Measurements from ENCODE around the gene ECSCR.
"Not testable (repeated sequence)": the region's sequence is repeated elsewhere in the genome, so short reads cannot be mapped to it uniquely, and the experiment has no call there.

Gene ECSCR

DNA sequence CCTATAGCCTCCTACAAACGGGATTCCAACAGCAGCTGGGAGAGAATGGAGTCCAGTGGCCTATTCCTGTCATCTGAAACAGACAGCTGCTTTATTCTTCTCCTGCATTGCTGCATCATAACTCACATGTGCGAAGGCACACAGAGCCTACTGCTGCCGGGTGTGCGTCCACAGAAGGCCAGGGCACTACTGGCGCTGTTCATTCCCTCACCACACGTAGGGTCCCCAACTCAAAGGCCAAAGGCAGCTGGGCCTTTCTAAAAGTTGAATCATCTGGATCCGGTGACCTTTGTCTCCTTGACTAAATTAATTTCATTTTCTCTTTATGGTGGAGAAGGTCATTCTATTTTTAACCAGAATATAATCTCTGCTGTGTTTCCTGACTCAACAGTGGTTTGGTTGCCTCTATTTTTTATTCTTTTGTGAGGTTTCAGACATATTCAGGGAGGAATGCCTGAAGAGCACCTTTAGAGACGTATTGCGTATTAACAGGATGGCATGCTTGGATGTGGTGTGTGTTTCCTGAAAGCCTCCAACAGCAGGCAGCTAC, 47.9 kb downstream of the ECSCR start:
- no peak for DNase-seq (ENCODE audit: low read depth, low spot score)

DNA sequence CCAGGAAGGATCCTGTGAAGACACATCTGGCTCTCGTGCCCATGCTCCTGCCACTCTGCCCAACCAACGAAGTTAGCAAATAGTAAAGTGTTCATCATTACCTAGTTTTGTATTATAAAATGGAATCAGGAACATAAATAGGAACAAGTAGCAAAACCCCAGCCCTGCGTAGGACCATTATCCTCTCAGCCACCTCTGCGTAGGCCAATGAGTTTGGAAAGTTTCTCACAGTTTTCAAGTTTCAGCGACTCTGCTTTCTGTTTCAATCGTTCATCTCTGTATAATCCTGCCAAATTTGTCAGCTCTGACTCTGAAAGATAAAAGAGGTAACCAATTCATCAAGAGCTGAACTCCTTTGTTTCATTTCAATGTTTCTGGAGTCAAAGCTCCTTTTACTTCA, 48.6 kb downstream of the ECSCR start:
- no peak for DNase-seq (ENCODE audit: low read depth, low spot score)

DNA sequence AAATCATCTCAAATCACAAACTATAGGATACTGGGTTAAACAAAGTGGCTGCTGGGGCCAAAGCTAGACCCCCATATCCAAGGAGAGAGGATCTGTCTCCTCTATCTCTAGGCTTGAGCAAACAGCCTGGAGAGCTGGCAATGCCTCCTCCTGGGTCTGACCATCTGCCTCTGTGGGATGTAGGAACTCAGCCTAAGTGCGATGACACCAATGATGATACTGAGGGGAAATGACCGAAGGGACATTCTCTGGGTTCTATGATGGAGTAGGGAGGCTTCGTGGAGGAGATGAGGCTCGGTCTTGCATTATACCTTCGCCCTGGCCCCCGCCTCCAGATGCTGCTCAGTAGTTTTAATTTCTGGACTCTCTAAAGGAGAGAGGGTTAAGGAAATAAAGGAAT, 49.4 kb downstream of the ECSCR start:
- DNase-seq (ENCODE audit: low read depth, low spot score) = no peak

- no peak for DNase-seq (ENCODE audit: low read depth, low spot score)
Observed at GRCh38 chr5:139410993-139411828, 51.3 kb downstream of the ECSCR start.

DNA sequence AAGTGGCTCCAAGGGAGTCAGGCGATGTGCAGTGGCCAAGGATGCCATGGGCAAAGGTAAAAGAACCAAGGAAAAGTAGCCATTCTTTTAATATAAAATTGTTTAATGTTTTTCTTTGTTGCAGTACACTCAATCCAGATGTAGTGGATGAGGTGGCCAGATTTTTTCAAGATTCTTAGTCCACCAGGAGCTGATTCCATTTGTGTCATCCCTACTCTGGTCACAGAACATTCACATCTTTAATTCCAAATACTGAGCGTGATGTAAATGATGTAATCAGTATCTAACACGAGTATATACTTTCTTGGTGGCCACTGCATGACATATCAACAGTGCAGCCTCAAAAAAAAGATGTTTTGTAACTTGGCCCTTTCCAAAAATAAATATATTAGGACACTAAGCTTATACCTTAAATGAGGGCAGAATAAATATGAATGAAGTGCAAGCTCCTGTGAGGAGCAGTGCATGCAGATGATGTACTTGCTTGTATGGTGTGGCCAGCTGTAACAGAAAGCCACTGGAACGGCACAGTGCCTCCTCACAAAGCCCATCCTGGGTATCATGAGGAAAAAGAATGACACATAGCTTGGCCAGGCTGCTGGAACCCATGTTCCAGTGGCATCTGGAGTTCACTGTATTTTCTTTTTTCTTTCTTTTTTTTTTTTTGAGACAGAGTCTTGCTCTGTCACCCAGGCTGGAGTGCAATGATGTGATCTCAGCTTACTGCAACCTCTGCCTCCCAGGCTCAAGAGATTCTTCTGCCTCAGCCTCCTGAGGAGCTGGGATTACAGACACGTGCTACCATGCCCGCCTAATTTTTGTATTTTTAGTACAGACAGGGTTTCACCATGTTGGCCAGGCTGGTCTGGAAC, 52.2 kb downstream of the ECSCR start:
- no peak for DNase-seq (ENCODE audit: low read depth, low spot score)

DNA sequence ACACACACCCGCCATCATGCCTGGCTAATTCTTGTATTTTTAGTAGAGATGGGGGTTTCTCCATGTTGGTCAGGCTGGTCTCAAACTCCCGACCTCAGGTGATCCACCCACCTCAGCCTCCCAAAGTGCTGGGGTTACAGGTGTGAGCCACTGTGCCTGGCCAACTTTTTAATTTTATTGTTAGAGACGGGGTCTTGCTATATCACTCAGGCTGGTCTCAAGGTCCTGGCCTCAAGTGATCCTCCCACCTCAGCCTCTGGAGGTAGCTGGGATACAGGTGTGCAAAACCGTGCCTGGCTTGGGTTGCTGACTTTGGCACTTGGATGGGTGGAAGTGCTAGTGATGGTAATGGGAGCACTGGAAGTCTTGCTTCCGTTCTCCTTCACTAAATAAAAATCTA, 53.4 kb downstream of the ECSCR start:
- DNase-seq (ENCODE audit: low read depth, low spot score) = not testable (repeated sequence)

- no peak for DNase-seq (ENCODE audit: low read depth, low spot score)
Observed at GRCh38 chr5:139408191-139408590, 54.4 kb downstream of the ECSCR start.

GRCh38 chr5:139407517-139407916, 55.0 kb downstream of the ECSCR start:
- DNase-seq (ENCODE audit: low read depth, low spot score) = no peak

- DNase-seq (ENCODE audit: low read depth, low spot score) = no peak
Observed at GRCh38 chr5:139406963-139407362, 55.6 kb downstream of the ECSCR start.

- DNase-seq (ENCODE audit: low read depth, low spot score) = no peak
Observed at GRCh38 chr5:139404484-139404840, 58.1 kb downstream of the ECSCR start.

DNA sequence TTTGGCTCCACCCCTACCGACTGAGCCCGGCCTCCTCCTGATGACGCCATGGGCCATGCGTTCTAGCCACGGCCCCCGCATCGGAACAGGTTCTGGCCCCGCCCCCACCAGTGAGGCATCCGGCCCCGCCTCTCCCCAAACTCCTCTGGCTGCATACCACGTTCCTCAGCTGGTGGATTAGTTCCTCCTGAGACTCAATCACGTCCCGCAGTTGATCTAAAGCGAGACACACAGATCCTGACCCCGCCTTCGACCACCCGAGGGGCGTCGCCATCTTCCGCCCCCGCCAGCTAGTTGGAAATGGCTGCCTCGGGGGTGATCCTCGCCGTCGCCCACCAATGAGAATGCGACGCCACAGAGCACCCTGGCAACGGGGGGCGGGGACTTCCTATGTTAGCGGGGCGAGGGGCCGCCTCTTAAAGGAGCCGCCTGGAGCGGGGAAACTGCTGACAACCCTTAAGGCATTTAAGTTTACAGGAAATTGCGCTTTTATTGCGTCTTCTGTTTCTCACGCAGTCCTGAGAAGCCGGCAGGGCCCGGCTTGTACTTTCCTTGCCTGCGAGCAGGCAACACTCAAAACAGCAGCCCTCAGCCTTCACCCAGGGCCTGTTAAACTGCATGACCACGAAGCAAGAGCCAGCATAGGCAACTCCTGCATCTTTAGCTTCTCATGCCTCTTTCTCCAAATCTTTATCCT, 58.6 kb downstream of the ECSCR start, which contains the start of gene SPATA24:
SPATA24 (minus strand) TSS at position 303 of the 697 bp plus-strand sequence; CDS start at position 274, 29 bp downstream.
- peak; percentile 99 for DNase-seq (ENCODE audit: low read depth, low spot score)

DNA sequence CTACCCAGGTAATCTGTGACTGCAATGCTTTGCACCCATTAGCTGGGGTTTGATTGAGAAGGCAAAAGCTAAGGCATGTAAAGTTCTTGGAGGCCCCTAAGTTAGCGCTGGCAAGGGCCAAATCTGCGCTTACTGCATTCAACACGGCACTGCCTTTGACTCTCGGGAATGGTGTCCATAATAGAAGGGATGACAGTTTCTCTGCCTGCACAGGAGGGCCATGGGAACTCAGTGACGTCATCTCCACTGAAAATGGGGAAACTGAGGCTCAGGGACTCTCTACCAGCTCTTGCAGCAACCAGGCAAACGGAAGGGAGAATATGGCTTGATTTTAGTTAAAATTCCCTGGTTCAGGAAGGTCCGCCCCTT, 59.1 kb downstream of the ECSCR start:
- DNase-seq (ENCODE audit: low read depth, low spot score) = no peak

GRCh38 chr5:139402561-139403158, 59.9 kb downstream of the ECSCR start:
- peak; percentile 79 for DNase-seq (ENCODE audit: low read depth, low spot score)

DNA sequence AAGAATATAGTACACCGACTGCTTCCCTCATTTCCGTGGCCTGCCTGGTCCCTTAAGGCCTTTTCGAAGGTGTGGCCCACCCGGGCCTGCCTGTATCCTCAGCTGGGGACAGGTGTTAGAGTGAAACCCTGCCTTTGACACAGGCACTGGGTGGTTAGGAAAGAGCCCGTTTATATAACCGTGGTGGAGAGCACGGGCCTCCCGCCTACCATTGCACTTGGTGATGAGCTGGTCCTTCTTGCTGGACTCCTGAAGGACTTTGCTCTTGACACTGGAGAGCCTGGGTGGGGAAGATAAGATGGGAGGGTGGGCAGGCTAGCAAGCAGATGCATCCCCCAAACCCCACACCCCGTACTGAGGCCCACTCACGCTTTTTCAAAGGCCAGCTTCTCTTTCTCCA, 61.0 kb downstream of the ECSCR start:
- no peak for DNase-seq (ENCODE audit: low read depth, low spot score)

DNA sequence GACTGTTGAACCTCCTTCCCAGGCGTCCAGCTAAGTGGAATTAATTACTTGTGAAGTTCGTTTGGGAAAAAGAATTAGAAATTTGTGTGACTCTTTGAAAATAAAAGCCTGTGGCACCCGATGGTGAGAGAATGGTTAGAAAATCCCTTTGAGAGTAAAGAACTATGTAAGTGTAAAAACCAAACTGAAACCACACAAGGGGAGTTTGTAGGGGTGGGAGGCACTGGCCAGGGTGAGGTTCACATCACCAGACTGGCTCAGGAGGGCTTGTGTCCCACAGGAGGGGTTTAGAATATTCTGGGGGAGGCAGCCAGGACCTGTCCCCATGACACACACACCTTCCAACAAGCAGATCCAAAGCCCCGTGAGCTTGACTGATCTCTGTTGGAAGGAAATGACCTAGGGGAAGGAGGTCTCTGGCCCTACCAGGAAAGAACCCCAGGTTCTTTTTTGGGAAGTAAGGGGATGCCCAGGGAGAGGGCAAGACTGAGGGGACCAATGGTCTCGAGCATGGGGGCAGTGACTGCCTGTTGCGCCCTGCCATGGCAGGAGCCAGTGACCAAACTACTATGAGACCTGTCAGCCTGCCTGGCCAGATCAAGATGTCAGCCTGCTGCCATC, 62.9 kb downstream of the ECSCR start:
- DNase-seq (ENCODE audit: low read depth, low spot score) = no peak

All from ELF-1 (cell line).